Esophagus (tissue), 2 donors: Measurements from ENCODE around the gene MYLK3. TPM values are rescaled to one million over a fixed set of nuclear protein-coding genes. Genes with fewer than 3 reads are reported as not detected.
"Not testable (repeated sequence)": the region's sequence is repeated elsewhere in the genome, so short reads cannot be mapped to it uniquely, and the experiment has no call there.

ENCODE experiments used
- H3K27ac ChIP-seq, 2 donors: one replicate each; pipeline ENCODE4 v1.5.1; 2013; ENCODE audit warnings: low read depth in 2 of 2, mild to moderate bottlenecking in 2 of 2, inconsistent platforms in 1 of 2, low read length in 1 of 2, moderate library complexity in 1 of 2
- H3K27me3 ChIP-seq, 2 donors: one replicate each; pipeline ENCODE4 v1.6.1; 2013; ENCODE audit warnings: low read length in 2 of 2, control low read depth in 1 of 2, mild to moderate bottlenecking in 1 of 2; ENCODE audit not compliant: insufficient read depth in 2 of 2, control insufficient read depth in 1 of 2
- H3K36me3 ChIP-seq, 2 donors: one replicate each; pipeline ENCODE4 v1.6.1; 2013; ENCODE audit warnings: low read length in 1 of 2; ENCODE audit not compliant: control insufficient read depth in 2 of 2, insufficient read depth in 2 of 2
- H3K4me1 ChIP-seq, 2 donors: one replicate each; pipeline ENCODE4 v1.6.1; 2013; ENCODE audit warnings: low read length in 1 of 2; ENCODE audit not compliant: control insufficient read depth in 2 of 2, insufficient read depth in 2 of 2
- H3K4me3 ChIP-seq, 2 donors: one replicate each; pipeline ENCODE4 v1.5.1; 2013; ENCODE audit warnings: low read length in 2 of 2, mild to moderate bottlenecking in 2 of 2, low read depth in 1 of 2, moderate library complexity in 1 of 2
- H3K9me3 ChIP-seq, 2 donors: one replicate each; pipeline ENCODE4 v1.6.1; 2013; ENCODE audit warnings: mild to moderate bottlenecking in 2 of 2, low read depth in 1 of 2, low read length in 1 of 2, moderate library complexity in 1 of 2; ENCODE audit not compliant: control insufficient read depth in 2 of 2, insufficient read depth in 1 of 2
- WGBS, 2 donors: extraction: QIAGEN DNeasy Blood & Tissue Kit; methylation state at CpG; one replicate each; pipeline ENCODE4 v1.1.7; 2013; 5-methylcytosine and 5-hydroxymethylcytosine counted together
- polyA plus RNA-seq, 2 donors: library from polyadenylated mRNA; stranded (reverse); fragments of 200-250 nt; gene quantifications; one replicate each; pipeline ENCODE4 v1.2.3, GENCODE V29; 2013
- donor health status: healthy with polysubstance abuse.
- donor health status: Bipolar disorder and iron deficiency.

The MYLK3 gene
- polyA plus RNA-seq, 2 donors: 0.04 to 0.08 TPM

DNA sequence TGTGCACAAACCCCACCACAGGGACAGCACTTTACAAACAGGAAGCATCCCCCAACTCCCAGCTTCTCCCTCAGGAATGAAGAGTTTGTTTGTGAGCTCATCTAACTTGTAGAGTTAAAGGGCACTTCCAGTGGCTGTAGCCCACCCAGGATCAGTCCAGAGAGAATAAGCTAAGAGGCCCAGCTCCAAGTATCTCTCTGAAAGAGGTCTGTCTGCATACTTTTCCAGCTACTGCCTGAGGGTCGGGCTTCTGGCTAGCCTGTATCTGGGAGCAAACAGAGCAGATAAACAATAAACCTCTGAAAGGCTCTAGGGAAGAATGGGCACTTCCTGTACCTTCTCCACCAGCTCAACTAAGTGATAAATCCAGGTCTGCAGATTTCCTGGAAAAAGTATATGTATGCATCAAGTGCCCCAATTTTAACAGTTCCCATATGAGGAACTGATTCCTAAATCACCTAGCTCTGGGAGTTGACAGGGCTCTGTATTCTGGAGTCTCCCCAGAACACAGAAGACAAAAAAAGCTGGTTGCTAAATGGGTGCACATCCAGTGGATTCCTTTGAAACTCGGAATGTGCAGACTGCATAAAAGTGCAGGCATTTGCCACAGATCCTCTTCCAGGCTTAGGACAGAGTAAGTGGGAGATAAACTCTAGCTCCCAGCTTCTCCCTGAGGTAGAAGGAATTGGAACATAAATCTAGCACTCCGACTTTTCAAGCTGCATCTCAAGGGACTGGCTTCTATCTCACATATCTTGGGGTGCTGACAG lies 37.1 kb upstream of the MYLK3 start:
- H3K27me3 ChIP-seq: no peaks in the 10 kb centered on the region
- no peaks in the 10 kb centered on the region for H3K9me3 ChIP-seq
- no peak overlapping the region for H3K27ac ChIP-seq
- no peaks in the 10 kb centered on the region for H3K4me1 ChIP-seq
- no peak overlapping the region for H3K4me3 ChIP-seq
- no peaks in the 10 kb centered on the region for H3K36me3 ChIP-seq
- 57 to 64% methylated on average over 3 of the region's 3 CpGs for WGBS, 2 donors

GRCh38 chr16:46784569-46784968 lies 36.4 kb upstream of the MYLK3 start:
- H3K9me3 ChIP-seq, H3K27me3 ChIP-seq, H3K36me3 ChIP-seq, H3K27ac ChIP-seq, H3K4me1 ChIP-seq, H3K4me3 ChIP-seq: not testable (repeated sequence)
- WGBS, 2 donors: 63 to 79% methylated on average over 2 of the region's 2 CpGs

- Histone ChIP-seq H3K4me3 (no peak overlapping the region), H3K27me3 (no peaks in the 10 kb centered on the region), H3K36me3 (no peaks in the 10 kb centered on the region), H3K27ac (no peak overlapping the region), H3K4me1 (no peaks in the 10 kb centered on the region), H3K9me3 (no peaks in the 10 kb centered on the region)
- WGBS, 2 donors: 90 to 92% methylated on average over 4 of the region's 4 CpGs
These were observed 35.7 kb upstream of the MYLK3 start for GRCh38 chr16:46783800-46784199.

- Histone ChIP-seq H3K4me3 (no peak overlapping the region), H3K9me3 (no peaks in the 10 kb centered on the region), H3K27me3 (no peaks in the 10 kb centered on the region), H3K36me3 (no peaks in the 10 kb centered on the region), H3K27ac (no peak overlapping the region), H3K4me1 (no peaks in the 10 kb centered on the region)
- WGBS, 2 donors: 79 to 81% methylated on average over 2 of the region's 2 CpGs
These were observed 34.2 kb upstream of the MYLK3 start for GRCh38 chr16:46782320-46782719.

DNA sequence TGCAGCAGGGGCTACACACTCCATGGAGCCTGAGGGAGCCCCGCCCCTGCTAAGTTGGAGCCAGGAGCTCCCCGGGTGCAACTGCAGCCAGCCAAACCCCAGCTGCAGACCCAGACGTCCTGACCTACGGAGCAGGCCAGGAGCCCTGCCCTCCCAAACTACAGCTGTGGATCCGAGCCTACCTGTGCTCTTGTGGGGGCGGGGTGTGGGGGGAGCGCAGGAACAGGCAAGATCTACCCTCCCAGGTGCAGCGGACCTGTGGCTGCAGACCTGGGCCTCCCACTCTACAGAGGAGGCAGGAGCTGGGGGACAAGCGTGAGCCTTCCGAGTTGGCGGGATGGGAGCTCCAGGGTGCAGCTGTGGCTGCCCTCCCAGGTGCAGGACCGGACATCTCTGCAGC lies 29.7 kb upstream of the MYLK3 start:
- H3K4me1 ChIP-seq: no peaks in the 10 kb centered on the region
- no peaks in the 10 kb centered on the region for H3K27me3 ChIP-seq
- no peaks in the 10 kb centered on the region for H3K9me3 ChIP-seq
- no peak overlapping the region for H3K4me3 ChIP-seq
- no peak overlapping the region for H3K27ac ChIP-seq
- H3K36me3 ChIP-seq: no peaks in the 10 kb centered on the region
- WGBS, 2 donors: 87 to 88% methylated on average over 12 of the region's 12 CpGs

- Histone ChIP-seq H3K4me1 (no peaks in the 10 kb centered on the region), H3K4me3 (no peak overlapping the region), H3K36me3 (no peaks in the 10 kb centered on the region), H3K27ac (no peak overlapping the region), H3K9me3 (no peaks in the 10 kb centered on the region), H3K27me3 (no peaks in the 10 kb centered on the region)
- 85 to 87% methylated on average over 4 of the region's 4 CpGs for WGBS, 2 donors
These were observed 27.1 kb upstream of the MYLK3 start for GRCh38 chr16:46775214-46775613.

- 77 to 86% methylated on average over 3 of the region's 3 CpGs for WGBS, 2 donors
- Histone ChIP-seq H3K9me3 (no peaks in the 10 kb centered on the region), H3K27ac (no peak overlapping the region), H3K36me3 (no peaks in the 10 kb centered on the region), H3K4me1 (no peaks in the 10 kb centered on the region), H3K27me3 (no peaks in the 10 kb centered on the region), H3K4me3 (no peak overlapping the region)
These were observed 26.6 kb upstream of the MYLK3 start for GRCh38 chr16:46774743-46775177.

DNA sequence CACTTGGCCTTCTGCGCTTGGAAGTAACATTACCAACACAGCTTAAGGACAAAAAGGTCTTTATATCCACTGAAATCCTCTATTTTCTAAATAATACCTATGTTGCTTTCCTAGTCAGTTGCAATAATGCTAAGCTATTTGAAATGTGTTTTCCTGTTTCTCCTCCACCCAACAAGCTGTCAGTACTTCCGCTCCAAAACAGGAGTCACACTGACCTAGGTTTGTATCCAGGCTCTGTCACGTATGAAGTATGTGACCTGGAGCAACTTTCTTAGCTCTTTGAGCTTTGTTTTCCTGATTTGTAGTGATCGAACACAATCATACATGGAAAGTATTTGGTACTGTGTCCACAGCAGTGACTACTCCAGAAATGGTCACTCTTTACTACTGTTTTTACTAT lies 24.3 kb upstream of the MYLK3 start:
- Histone ChIP-seq H3K4me3 (no peak overlapping the region), H3K9me3 (no peaks in the 10 kb centered on the region), H3K36me3 (no peaks in the 10 kb centered on the region), H3K27ac (no peak overlapping the region), H3K4me1 (no peaks in the 10 kb centered on the region), H3K27me3 (no peaks in the 10 kb centered on the region)
- WGBS, 2 donors: 83 to 90% methylated on average over 4 of the region's 4 CpGs

GRCh38 chr16:46768809-46769208 lies 20.7 kb upstream of the MYLK3 start:
- WGBS, 2 donors: 57 to 63% methylated on average over 8 of the region's 8 CpGs
- no peaks in the 10 kb centered on the region for H3K9me3 ChIP-seq
- H3K27me3 ChIP-seq: no peaks in the 10 kb centered on the region
- H3K4me1 ChIP-seq: no peaks in the 10 kb centered on the region
- H3K4me3 ChIP-seq: no peak overlapping the region
- no peaks in the 10 kb centered on the region for H3K36me3 ChIP-seq
- no peak overlapping the region for H3K27ac ChIP-seq

DNA sequence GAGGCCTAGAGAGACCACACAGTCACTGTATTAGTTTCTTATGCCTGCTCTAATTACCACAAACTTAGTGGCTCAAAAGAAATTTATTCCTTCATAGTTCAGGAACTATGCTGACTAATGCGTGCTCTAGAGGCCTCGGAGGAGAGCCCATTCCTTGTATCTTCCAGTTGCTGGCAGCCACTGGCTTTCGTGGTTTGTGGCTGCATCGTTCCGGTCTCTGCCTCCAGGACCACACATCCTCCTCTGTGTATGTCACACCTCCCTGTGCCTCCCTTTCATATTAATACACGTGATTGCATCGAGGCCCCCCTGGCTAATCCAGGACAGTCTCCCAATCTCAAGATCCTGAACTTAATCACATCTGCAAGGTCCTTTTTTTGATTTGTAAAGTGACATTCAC lies 16.9 kb upstream of the MYLK3 start:
- Histone ChIP-seq H3K27ac (no peak overlapping the region), H3K27me3 (no peaks in the 10 kb centered on the region), H3K4me1 (peaks cover 0 to 3% of the 10 kb centered on the region in 2 donors), H3K4me3 (no peak overlapping the region), H3K9me3 (no peaks in the 10 kb centered on the region), H3K36me3 (no peaks in the 10 kb centered on the region)
- 76 to 80% methylated on average over 7 of the region's 7 CpGs for WGBS, 2 donors
